OCI-LY1 (cell line): ENCODE data around the gene HIC1.

Experiments used
- H2AFZ ChIP-seq: fragments of 200-600 bp; sonication (generic), shearing (Covaris generic); 2 replicates; pipeline ENCODE4 v1.6.0; 2014; ENCODE audit warnings: antibody characterized with exemption, mild to moderate bottlenecking, low read length
- H3F3A ChIP-seq: fragments of 200-600 bp; sonication (generic), shearing (Covaris generic); 2 replicates; pipeline ENCODE4 v1.6.0; 2014; ENCODE audit warnings: mild to moderate bottlenecking, antibody characterized with exemption, low read length, moderate library complexity; ENCODE audit not compliant: insufficient read depth
- H3K27ac ChIP-seq: fragments of 200-600 bp; sonication (generic); 2 replicates; pipeline ENCODE4 v1.5.1; 2014; ENCODE audit warnings: low read length, mixed run types, mild to moderate bottlenecking, low read depth; ENCODE audit not compliant: poor library complexity, severe bottlenecking
- H3K27me3 ChIP-seq: fragments of 200-600 bp; sonication (generic); 2 replicates; pipeline ENCODE4 v1.6.0; 2014; ENCODE audit warnings: antibody characterized with exemption, mild to moderate bottlenecking, low read length, moderate library complexity; ENCODE audit not compliant: insufficient read depth
- H3K36me3 ChIP-seq: fragments of 200-600 bp; sonication (generic); 2 replicates; pipeline ENCODE4 v1.6.1; 2014; ENCODE audit warnings: mild to moderate bottlenecking, antibody characterized with exemption, low read length, moderate library complexity, mixed read lengths; ENCODE audit not compliant: insufficient read depth
- H3K4me1 ChIP-seq: fragments of 200-600 bp; sonication (generic); 2 replicates; pipeline ENCODE4 v1.5.1; 2014; ENCODE audit warnings: mild to moderate bottlenecking, low read length, moderate library complexity; ENCODE audit not compliant: insufficient read depth, severe bottlenecking
- H3K4me2 ChIP-seq: fragments of 200-600 bp; sonication (generic), shearing (Covaris generic); 2 replicates; pipeline ENCODE4 v1.6.1; 2014; ENCODE audit warnings: low read length
- H3K4me3 ChIP-seq: fragments of 200-600 bp; sonication (generic); 2 replicates; pipeline ENCODE4 v1.5.1; 2014; ENCODE audit warnings: low read length, low read depth, mild to moderate bottlenecking, mixed read lengths; ENCODE audit not compliant: poor library complexity, severe bottlenecking
- H3K79me2 ChIP-seq: fragments of 200-600 bp; shearing (Covaris generic); 2 replicates; pipeline ENCODE4 v1.6.1; 2016; ENCODE audit warnings: mixed run types, low read length, mixed read lengths; ENCODE audit not compliant: insufficient read depth
- H3K9ac ChIP-seq: fragments of 200-600 bp; sonication (generic), shearing (Covaris generic); 2 replicates; pipeline ENCODE4 v1.6.1; 2014; ENCODE audit warnings: mild to moderate bottlenecking, low read length, mixed read lengths
- H3K9me2 ChIP-seq: fragments of 200-600 bp; sonication (generic), shearing (Covaris generic); 2 replicates; pipeline ENCODE4 v1.6.1; 2014; ENCODE audit warnings: low read depth, mild to moderate bottlenecking, low read length, mixed read lengths
- H3K9me3 ChIP-seq: fragments of 200-600 bp; shearing (Covaris generic); 2 replicates; pipeline ENCODE4 v1.6.1; 2014; ENCODE audit warnings: low read length, mixed read lengths
- H4K20me1 ChIP-seq: fragments of 200-600 bp; sonication (generic), shearing (Covaris generic); 2 replicates; pipeline ENCODE4 v1.6.0; 2016; ENCODE audit warnings: mild to moderate bottlenecking, low read length; ENCODE audit not compliant: insufficient read depth
- CTCF ChIP-seq: fragments of 200-600 bp; sonication (generic), shearing (Covaris generic); IDR thresholded peaks from 2 replicates; pipeline ENCODE4 v1.5.1; 2017; ENCODE audit warnings: mild to moderate bottlenecking, antibody characterized with exemption, low read length, moderate library complexity, mixed read lengths
- EZH2 ChIP-seq: fragments of 200-600 bp; sonication (generic), shearing (Covaris generic); IDR thresholded peaks from 2 replicates; pipeline ENCODE4 v1.8.0; 2017; ENCODE audit warnings: borderline replicate concordance, mixed run types, mild to moderate bottlenecking, antibody characterized with exemption, low read length, moderate library complexity, mixed read lengths

Gene HIC1

DNA sequence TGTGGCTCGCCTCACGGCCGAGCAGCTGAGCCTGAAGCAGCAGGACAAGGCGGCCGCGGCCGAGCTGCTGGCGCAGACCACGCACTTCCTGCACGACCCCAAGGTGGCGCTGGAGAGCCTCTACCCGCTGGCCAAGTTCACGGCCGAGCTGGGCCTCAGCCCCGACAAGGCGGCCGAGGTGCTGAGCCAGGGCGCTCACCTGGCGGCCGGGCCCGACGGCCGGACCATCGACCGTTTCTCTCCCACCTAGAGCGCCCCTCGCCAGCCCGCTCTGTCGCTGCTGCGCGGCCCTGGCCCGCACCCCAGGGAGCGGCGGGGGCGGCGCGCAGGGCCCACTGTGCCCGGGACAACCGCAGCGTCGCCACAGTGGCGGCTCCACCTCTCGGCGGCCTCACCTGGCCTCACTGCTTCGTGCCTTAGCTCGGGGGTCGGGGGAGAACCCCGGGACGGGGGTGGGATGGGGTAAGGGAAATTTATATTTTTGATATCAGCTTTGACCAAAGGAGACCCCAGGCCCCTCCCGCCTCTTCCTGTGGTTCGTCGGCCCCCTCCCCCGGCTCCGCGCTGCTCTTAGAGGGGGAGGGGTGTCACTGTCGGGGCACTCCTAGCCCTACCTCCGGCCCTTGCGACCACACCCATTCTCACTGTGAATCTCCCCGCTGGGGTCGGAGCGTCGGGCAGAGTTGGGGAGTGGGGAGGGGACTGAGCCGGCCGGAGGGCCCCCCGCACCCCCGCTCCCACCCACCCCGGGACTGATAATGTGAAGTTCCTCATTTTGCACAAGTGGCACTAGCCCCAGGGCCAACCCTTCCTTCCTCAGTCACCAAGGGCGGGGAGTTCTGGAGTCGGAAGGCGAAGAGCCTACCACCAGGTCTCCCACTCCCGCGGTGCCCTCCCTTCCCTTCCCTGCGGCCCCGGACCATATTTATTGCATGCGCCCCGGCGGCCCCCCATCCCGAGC is 4.0 kb downstream of the HIC1 start:
- Histone ChIP-seq H2AFZ (no peak overlapping the region), H4K20me1 (no peaks in the 10 kb centered on the region), H3K9me2 (no peaks in the 10 kb centered on the region), H3K4me3 (peak overlapping the region; percentile 53), H3K27me3 (no peaks in the 10 kb centered on the region), H3K36me3 (peaks cover 20% of the 10 kb centered on the region; the same call in 1 of the 2 replicates), H3K27ac (no peak overlapping the region), H3K9me3 (no peaks in the 10 kb centered on the region), H3K9ac (peak overlapping the region; percentile 24; the same call in 1 of the 2 replicates), H3K4me2 (peak overlapping the region; percentile 73), H3K79me2 (no peaks in the 10 kb centered on the region), H3K4me1 (peaks cover 45% of the 10 kb centered on the region), H3F3A (no peaks in the 10 kb centered on the region)
- TF ChIP-seq CTCF, result peak; percentile 84
- no peak for TF ChIP-seq EZH2

DNA sequence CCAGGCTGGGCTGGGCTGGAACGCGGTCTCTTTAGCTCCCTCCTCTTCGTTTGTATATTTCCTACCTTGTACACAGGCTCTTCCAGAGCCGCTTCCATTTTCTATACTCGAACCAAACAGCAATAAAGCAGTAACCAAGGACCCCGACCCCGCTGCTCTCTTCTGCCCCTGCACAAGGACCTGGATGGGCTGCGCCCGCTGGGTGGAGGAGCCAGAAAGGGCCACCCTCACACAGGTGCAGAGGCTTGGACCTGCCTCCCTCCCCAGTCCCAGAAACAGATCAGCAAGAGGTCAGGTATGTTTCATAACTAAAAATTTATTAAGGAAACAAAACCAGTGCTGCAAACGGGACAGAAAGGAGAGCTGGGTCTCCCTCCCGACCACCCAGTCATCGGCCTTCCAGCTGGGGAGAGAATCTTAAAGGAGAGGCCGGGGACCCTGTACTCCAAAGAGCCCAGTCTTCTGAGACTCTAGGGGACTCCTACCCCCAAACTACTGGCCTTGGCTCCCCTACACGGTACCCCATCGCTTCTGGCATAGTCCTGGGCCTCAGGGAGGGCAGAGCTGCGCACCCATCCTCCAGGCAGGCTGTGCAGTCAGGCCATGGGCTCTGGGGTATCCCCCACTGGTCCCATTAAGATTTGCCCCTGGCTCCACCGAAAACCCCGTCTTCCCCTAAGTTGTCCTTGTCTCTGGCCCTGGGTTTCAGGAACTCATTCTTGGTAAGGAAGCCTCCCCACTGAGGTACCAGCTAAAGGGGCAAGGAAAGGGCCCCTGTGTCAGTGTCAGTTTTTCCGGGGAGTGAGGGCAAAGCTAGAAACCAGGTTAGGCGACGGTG is 4.9 kb downstream of the HIC1 start:
- no peak overlapping the region for H2AFZ ChIP-seq
- peak overlapping the region; percentile 73 for H3K4me2 ChIP-seq
- H3K9ac ChIP-seq, result peak overlapping the region; percentile 4; the same call in 1 of the 2 replicates

GRCh38 chr17:2060385-2060658 is 5.4 kb downstream of the HIC1 start:
- Histone ChIP-seq H3K9me2 (no peaks in the 10 kb centered on the region), H4K20me1 (no peaks in the 10 kb centered on the region), H2AFZ (no peak overlapping the region), H3K4me2 (no peak overlapping the region), H3K79me2 (no peaks in the 10 kb centered on the region), H3K27me3 (no peaks in the 10 kb centered on the region), H3K27ac (no peak overlapping the region), H3K9me3 (no peaks in the 10 kb centered on the region), H3K9ac (no peak overlapping the region), H3K36me3 (peaks cover 21% of the 10 kb centered on the region; the same call in 1 of the 2 replicates), H3F3A (no peaks in the 10 kb centered on the region), H3K4me1 (peaks cover 45% of the 10 kb centered on the region), H3K4me3 (no peak overlapping the region)
- no peak for TF ChIP-seq CTCF
- no peak for TF ChIP-seq EZH2

More for the DNA sequence above, 4.9 kb downstream of the HIC1 start:
- no peaks in the 10 kb centered on the region for H3K9me3 ChIP-seq
- no peaks in the 10 kb centered on the region for H4K20me1 ChIP-seq
- no peak for TF ChIP-seq EZH2
- TF ChIP-seq CTCF, result no peak
- no peaks in the 10 kb centered on the region for H3F3A ChIP-seq
- no peaks in the 10 kb centered on the region for H3K79me2 ChIP-seq
- H3K27ac ChIP-seq, result no peak overlapping the region
- H3K9me2 ChIP-seq, result no peaks in the 10 kb centered on the region
- H3K36me3 ChIP-seq, result peaks cover 21% of the 10 kb centered on the region; the same call in 1 of the 2 replicates
- no peak overlapping the region for H3K4me3 ChIP-seq
- peaks cover 45% of the 10 kb centered on the region for H3K4me1 ChIP-seq
- no peaks in the 10 kb centered on the region for H3K27me3 ChIP-seq
